GM08714 (cell line): ENCODE results near the gene ADCY2.

ENCODE experiments used
- H3K4me3 ChIP-seq: fragments of 200-500 bp; sonication (Bioruptor generic); 2 replicates; pipeline ENCODE4 v1.5.1; 2014; ENCODE audit warnings: mild to moderate bottlenecking, low read length, inconsistent platforms
- ZNF274 ChIP-seq: IDR thresholded peaks from 2 replicates; pipeline ENCODE4 v1.6.1; 2012; ENCODE audit warnings: mild to moderate bottlenecking, low read depth, low read length

Gene ADCY2

GRCh38 chr5:7492371-7492770 lies 96.4 kb downstream of the ADCY2 start:
- no peak overlapping the region for H3K4me3 ChIP-seq
- TF ChIP-seq ZNF274 = no peak

- no peak for TF ChIP-seq ZNF274
- H3K4me3 ChIP-seq = no peak overlapping the region
Observed at GRCh38 chr5:7493081-7493480, 97.1 kb downstream of the ADCY2 start.

GRCh38 chr5:7493622-7494021 lies 97.7 kb downstream of the ADCY2 start:
- no peak for TF ChIP-seq ZNF274
- no peak overlapping the region for H3K4me3 ChIP-seq

- no peak for TF ChIP-seq ZNF274
- no peak overlapping the region for H3K4me3 ChIP-seq
Observed at GRCh38 chr5:7494481-7495130, 98.7 kb downstream of the ADCY2 start.

- TF ChIP-seq ZNF274 = no peak
- H3K4me3 ChIP-seq = no peak overlapping the region
Observed at GRCh38 chr5:7495131-7495517, 99.2 kb downstream of the ADCY2 start.

- TF ChIP-seq ZNF274 = no peak
- H3K4me3 ChIP-seq = no peak overlapping the region
Observed at GRCh38 chr5:7500256-7500655, 104.3 kb downstream of the ADCY2 start.

GRCh38 chr5:7501061-7501460 lies 105.1 kb downstream of the ADCY2 start:
- TF ChIP-seq ZNF274 = no peak
- no peak overlapping the region for H3K4me3 ChIP-seq

GRCh38 chr5:7503564-7503963 lies 107.6 kb downstream of the ADCY2 start:
- no peak for TF ChIP-seq ZNF274

DNA sequence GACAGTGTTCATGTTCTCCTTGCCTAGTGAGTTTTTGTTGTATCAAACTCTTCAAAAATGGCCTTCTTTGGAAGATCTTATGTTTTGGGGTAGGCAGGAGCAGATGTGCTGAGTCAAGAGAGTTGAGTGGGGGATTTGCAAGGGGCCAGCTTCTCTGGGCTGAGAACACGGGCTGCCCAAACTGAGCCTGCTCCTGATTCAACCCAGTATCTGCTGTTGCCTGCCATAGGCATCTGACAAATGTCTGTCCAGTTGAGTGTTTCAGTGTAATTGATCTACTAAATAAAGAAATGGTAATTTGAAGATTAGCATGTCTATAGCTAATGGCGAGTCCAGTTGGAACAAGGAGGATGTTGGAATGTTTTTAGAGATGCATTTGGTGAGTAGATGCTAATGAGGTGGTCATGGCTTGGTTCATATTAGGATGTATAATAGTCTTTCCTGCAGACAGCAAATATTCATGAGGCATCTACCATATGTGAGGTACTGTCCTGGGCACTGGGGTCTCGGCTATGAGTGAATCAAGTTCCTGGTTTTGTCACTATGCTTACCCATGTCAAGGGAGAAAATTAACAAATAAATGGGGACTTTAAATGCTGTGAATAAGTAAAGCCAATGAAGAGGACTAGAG lies 119.5 kb downstream of the ADCY2 start:
- no peak for TF ChIP-seq ZNF274
- no peak overlapping the region for H3K4me3 ChIP-seq

More at GRCh38 chr5:7503564-7503963, 107.6 kb downstream of the ADCY2 start:
- no peak overlapping the region for H3K4me3 ChIP-seq

GRCh38 chr5:7516253-7516652 lies 120.3 kb downstream of the ADCY2 start:
- no peak overlapping the region for H3K4me3 ChIP-seq
- TF ChIP-seq ZNF274 = no peak

DNA sequence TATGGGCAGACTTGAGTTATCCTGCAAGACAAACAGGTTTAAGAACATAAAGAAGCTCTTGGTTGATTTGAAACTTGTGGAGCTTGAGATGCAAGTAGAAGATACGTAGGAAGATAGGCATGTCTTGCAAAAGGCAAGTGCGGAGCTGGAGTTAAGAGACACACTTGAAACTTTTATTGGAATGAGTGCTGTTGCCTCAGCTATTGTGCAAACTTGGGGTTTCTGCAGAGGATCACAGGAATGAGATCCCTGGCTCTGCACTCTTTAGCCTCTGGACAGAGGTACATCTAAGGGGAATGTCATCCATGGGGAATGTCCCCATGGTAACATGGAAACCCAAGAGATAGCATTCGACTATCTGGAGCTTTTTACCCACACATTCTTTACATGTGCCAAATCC lies 121.1 kb downstream of the ADCY2 start:
- TF ChIP-seq ZNF274 = no peak
- no peak overlapping the region for H3K4me3 ChIP-seq

DNA sequence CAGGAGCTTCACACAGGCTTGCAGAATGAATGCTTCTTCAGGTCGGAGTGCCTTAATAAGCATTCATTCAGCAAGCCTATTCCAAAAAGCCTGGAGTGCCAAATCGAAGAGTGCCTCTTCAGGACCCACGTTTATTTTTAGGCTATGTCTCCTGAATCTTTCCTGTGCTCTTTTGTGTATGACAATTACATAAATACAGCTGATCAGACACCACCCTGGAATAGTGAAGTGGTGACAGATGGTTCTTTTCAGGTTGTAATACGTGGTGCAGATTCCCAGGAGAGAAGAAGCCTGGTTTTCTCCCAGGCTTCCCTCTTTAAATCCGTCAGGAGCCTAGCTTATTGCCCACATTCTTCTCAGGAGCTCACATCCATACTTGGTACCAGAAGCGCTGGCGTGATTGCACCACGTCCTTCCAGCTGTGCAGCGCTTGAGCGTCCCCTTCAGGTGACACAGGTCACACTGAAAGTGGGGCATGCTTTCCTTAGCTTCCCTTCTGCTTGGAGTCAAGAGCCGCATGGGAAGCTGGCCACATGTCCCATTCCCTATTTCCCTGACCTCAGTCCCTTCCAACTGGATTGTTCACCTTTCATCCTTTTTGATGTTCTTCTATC lies 123.1 kb downstream of the ADCY2 start:
- no peak for TF ChIP-seq ZNF274

DNA sequence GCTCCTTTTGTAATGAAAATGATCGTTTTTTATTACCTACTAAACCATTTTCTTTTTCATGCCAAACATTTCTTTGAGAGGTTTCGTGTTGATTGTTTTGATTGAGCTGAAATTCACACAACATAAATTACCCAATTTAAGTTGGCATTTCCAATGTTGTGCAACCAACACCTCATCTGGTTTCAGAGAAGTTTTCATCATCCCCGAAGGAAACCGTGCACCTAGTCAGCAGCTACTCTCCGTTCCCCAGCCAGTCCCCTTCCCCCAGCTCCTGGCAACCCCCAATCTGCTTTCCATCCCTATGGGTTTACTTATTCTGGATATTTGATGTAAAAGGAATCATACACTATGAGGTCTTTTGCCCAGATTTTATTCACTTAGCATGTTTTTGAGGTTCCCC lies 123.6 kb downstream of the ADCY2 start:
- no peak overlapping the region for H3K4me3 ChIP-seq
- TF ChIP-seq ZNF274 = no peak

More for the DNA sequence above, 123.1 kb downstream of the ADCY2 start:
- no peak overlapping the region for H3K4me3 ChIP-seq

DNA sequence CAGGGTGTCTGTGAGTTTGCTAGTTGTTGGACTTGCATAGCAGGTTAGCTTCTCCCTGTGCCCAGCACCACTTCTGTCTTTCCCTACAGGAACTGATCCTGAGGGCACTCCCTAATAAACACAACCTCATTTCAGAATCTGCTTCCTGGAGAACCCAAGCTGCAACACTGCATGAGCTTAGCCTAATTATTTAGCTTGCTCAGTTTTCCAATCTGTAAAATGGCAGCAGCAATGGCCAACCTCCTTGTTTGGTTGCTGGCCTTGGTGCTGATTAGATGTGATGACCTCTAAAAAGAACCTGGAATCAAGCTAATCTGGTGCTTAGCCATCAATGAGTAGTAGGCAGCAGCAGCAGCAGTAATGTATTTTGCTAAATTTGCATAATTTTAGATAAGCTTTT lies 133.9 kb downstream of the ADCY2 start:
- no peak overlapping the region for H3K4me3 ChIP-seq
- no peak for TF ChIP-seq ZNF274

GRCh38 chr5:7533941-7534340 lies 138.0 kb downstream of the ADCY2 start:
- H3K4me3 ChIP-seq = no peak overlapping the region
- no peak for TF ChIP-seq ZNF274
